SHP77 (cell line): Measurements from ENCODE around the gene CFAP65.

Experiments
- DNase-seq, 2 experiments: peaks; one replicate each; lab custom pipeline; 2025; lab: John Stamatoyannopoulos, UW

The CFAP65 gene

DNA sequence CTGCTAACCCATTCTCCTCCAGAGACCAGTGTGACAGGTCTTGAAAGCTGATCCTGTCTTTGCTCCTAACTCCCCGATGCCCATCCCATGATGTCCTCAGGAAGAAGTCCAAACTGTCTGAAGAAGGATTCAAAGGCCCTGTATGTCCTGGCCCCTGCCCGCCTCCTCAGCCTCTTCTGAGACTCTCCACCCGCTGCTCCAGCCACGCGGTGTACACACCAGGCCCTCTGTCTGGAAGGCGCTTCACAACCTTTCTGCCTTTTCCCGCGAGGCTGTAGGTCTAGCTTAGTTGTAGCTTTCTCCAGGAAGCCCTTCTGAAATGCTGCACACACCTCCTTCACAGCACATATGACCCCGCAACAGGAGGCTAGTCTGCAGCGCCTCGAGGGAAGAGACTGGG, 24.6 kb downstream of the CFAP65 start:
- no peak for DNase-seq

DNA sequence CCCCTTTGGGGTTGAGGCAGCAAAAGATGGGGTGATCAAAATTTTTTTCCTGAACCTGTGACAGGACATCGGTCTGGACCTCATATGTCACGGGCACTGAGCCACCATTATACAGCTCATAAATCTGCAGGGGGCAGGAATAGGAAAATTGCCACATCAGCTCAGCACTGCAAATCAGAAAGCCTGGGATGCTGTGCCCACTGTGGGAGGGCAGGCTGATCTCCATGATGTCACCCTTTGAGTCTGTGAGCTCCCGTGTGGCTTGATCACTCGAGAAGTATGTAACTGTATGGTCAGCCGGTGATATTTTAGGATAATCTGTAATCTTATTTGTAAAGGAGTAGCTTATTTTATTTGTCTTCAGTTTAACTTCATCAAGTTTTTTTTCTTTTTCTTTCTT, 30.4 kb downstream of the CFAP65 start:
- DNase-seq: no peak

DNA sequence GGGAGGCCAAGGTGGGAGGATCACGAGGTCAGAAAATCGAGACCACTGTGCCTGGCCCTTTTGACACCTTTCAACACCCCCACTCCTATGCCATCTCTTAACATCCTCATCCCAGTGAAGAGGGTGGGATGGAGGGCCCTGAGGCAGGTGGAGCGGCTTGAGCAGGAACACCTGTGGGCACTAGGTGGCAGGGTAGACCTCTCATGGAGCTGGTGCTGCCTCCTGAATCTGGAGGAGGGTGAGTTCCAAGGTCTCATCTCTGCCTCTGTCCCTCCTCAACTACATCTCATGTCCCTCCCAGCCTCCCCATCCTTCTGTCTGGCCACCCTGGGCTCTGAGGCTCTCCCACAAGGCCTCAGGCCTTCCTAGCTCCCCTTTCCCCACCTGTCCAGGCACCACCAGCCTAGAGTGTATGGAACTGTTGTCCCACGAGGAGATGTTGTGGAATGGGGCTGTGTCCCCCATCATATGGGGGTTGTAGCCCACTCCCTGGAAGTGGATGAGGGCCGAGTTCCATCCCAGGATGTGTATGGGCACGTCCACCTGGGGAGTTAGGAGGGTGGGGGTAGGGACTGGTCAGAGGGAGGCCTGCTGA, 31.1 kb downstream of the CFAP65 start:
- DNase-seq: peak; percentile 39 to 67

DNA sequence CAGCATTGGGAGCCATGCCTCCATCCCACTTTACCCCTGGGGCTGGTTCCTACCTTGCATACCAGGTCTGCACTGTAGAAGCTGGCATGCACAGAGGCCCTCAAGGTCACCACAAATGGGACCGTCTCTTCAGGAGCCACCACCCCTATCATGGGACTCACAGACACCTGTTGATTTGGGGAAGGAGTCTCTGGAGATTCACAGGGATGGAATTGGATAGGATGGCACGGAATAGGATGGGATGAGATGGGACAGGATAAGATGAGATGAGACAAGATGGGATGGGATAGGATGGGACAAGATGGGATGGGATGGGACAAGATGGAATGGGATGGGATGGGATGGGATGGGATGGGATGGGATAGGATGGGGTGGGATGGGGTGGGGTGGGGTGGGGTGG, 32.0 kb downstream of the CFAP65 start:
- no peak for DNase-seq

DNA sequence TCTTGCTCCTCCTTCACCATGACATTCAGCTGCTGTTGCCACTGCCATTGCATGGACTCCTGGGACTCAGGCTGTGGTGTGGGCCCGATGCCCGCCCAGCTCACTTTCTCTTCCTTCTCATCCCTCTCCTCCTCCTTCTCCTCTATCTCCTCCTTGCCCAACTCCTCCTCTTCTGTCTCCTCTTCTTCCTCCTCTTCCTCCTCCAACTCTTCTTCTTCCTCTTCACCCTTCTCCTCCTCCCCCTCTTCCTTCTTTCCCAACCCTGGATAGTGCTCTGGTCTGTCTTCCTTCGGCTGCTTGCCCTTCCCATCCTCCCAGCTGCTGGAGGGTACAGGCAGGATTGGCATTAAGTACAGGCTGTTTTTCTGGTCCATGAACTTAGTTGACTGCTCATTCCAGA, 37.3 kb downstream of the CFAP65 start:
- no peak for DNase-seq

DNA sequence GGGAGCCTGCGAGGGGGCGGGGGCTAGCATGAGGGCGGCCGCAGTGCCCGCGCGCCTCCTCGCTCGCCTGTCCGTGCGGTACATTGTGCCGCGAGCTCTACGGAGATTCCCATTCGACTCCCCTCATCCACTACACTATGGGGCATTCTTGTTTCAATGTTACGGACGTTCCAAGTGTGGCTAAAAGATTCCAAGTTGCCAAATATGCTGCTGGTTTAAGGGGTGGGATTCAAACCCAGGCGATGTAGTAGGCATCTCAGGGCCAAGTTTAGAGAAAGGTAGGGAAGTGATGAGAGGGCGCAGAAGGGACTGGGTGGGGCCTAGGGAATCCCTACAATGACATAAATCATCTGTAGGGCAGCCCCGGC, 38.1 kb downstream of the CFAP65 start:
- peak in 1 of 2 experiments; percentile 49 for DNase-seq

DNA sequence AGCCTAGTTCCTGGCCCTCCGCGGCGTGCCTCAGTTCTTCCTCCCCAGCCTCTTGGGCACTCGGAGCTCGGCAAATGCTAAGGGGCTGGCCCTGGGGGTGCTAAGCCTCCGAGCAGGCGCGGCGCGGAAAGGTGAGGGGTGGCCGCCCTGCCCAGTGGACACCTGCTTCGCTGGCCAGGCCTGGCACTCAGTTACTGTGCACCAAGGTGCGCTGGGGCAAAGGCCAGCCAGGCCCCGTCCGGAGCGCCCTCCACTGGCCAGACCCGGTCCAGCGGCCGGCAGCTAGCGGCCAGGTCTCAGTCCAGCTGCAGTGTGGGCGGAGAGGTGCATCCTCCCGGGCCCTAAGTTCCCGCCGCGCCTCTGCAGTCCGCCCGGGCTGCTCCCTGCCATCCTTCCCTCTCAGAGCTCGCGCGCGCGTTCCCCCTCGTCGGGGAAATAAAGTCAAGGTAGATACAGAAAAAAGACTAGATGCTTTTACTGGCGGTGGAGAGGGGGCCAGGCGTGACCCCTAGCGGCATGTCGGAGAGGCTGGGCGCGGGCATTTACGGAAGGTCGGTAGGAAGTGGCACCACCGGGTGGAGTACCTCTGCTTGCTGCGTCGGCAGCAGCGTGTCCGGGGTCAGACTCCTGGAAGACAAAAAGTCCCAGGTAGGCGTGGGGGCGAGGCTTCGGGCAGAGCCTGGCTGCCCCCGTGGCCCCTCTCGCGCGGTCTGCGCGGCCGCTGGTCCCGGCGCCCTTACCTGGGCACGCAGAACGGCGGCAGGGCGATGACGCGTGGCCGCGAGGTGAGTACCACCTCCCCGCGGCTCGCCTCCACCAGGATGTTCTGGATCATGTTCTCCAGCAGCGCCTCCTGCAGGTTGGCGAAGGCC, 38.7 kb downstream of the CFAP65 start:
- peak; percentile 80 to 90 for DNase-seq

DNA sequence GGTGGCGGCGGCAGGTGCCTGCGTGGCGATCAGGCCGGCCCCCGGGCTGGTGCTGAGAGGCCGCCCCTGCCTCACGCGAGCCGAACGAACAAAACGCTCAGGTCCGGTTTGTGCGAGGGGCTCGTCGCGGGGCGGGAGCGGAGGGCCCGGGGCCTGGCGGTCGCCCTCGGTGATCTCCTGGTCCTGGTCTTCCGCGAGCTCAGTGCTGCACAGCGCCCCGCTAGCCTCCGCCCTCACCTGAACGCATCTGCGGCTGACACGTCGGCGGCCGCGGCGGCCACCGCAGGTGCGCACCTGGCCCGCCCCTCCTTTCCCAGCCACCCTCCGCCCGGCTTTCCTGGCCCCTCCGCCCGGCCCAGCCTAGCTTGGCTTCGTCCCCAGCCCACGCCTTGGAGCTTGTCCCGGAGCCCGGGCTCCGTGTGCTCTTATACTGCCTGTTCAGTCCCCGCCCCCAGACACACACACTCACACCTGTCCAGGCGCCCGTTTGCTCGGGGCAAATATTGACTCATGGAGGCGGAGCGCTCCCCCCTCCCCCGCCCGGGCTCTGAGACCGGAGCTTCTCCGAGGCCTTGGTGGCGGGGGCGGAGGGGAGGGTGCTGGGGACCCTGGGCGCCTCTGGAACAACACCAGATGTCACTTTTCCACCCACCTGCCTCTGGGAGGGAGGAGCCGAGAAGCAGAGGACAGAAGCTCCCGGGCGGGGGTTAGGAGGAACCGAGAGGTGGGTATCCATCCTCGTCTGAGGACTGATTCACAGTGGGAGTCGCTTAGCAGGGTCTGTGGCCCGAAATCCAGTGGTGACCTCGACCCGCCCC, 39.5 kb downstream of the CFAP65 start:
- peak; percentile 98 to 99 for DNase-seq

DNA sequence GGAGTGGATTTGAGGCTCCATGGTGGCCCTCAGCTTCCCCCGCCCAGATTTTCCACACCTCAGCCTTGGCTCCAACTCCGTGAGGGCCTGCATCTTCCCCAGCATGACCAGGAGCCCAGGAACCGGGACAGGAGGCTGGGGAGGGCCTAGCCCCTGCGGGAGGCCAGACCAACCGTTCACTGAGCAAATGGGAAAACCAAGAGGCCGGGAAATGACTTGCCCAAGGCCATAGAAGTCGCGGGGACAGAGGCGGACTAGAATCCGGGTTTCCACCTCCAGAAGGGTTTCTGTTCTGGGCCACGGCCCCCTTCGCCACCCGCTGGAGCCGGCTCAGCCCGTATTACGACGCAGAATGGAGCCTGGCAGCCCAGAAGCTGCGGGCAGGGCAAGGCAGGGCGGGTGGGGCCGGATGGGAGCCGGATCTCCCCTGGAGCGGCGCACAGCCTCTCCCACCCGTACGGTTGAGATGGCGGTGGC, 40.2 kb downstream of the CFAP65 start:
- no peak for DNase-seq

DNA sequence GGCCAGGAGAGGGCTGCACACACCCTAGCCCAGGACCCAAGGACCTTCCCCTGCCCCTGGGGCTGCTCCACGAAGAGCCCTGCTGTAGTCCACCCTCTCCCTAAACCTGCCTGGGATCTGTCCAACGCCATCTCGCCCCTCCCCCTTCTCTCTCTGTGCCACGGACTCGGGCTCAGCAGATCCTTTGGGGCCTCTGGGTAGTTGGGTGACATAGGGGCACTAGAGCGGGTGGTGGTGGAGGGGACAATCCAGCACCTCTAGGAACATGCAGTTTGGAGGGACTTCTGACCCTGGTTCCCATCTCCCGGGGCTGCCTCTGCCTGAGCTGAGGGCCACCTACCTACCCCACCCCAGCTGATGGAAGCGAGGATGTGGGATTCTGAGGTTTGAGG, 40.8 kb downstream of the CFAP65 start:
- peak in 1 of 2 experiments; percentile 18 for DNase-seq

DNA sequence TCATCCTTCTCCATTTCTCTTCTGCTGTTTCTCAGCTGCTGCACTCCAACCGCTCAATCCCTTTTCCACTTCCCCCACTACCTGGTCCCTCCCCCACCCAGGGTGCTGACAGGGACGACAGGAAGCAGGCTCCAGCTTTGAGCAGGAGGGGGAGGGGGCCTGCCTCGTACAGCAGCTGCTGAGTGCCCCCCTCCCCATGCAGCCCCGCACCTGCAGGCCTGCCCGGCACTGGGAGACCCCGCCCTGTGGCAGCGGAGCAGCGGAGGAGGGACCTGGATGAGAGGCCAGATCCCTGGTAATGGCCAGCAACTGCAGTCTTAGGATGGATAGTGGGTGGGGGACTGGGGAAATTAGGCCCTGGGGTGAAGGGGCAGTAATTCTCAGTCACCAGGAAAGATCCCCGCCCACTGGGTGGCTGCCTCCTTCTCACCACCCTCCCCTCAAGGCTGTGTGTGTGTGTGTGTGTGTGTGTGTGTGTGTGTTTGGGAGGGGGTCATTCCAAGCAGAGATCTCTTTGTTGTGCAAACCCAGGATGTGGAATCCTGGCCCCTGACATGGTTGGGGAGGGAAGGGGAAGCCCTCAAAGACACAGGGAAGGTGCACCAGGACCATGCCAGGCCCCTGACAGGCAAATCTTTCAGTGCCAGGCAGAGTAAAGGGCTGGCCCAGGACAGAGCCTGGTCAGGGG, 41.3 kb downstream of the CFAP65 start:
- DNase-seq: peak; percentile 90 to 95

DNA sequence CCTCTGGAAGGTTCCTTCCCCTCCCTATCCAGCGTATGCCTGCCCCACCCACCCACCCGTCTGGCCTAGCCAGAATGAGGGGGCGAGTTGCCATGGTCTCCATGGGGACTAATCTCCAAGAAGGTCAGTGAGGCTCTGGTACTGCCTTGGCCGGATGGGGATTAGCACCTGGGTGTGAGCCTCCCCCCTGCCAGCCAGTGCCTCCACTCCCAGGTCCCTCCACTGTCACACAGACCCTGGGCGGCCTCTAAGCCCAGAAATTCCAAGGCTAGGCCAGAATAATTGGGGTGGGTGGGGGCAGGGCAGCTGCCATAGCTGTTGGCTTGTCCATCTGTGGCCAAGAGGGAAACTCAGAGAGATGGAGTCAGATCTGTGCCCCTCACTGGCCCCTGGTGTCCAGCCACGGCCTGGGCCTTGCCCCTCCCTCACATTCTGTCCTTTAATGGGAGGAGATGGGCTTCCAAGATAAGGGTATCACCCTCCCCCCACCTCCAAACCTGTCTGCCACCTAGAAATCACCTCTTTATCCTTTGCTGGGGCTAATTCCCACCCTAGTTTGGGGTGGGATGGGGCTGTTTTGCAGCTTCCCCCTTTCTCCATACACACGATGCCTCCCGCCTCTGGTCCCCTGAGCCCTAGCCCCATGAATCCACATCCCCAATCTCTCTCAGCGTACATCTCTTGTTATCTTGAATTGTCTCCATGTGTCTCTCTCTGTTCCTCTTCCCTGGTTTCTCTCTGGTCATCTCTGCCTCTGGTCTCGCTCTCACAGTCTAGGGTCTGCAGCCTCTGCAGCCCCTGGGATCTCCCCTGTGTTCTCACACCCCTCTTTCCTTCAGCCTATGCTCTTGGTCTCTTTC, 42.1 kb downstream of the CFAP65 start:
- peak; percentile 23 to 54 for DNase-seq

DNA sequence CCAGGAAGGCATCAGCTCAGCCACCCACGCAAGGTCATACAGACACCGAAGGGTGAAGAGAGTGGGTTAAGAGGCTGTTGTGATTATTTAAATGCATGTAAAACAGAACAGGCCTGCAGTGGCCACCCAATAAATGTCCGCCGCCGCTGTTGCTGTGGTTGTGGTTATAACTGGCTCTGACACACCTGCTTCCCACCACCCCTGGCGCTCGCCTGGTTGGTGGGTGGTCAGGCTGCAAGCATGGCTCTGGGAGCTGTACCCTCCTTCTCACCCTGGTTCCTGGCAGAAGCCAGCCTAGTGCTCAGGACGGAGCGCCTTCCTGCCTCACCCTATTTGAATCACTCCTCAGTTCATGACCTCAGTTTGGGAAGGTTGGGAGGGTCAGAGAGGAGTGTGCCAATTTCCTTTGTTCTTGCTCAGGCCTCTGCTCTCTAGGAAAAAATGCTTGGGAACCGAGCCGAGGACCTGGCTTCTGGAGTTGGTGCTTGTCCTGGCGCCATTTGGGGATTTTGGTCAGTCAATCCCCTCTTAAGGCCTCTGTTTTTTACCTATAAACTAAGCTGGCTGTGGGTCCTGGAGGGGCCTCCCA, 42.8 kb downstream of the CFAP65 start:
- peak; percentile 36 to 55 for DNase-seq

DNA sequence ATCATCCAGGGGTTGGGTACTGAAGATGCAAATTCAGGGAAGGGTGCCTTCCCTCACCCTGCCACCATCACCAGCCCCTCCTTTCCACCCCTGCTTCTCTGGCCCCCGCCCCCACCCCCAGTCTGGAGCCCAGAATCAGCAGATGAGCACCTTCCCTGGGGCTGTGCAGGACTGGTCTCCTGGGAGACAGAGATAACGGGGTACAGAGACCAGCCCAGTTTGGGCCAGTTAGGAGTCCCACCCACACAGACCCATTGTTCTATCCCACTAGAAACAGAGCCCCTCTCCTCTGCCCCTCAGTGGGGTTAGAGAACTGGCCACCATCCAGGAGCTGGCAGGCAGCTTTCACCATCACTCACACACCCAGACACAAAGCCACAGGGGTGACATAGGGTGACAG, 43.6 kb downstream of the CFAP65 start:
- peak; percentile 76 to 85 for DNase-seq

DNA sequence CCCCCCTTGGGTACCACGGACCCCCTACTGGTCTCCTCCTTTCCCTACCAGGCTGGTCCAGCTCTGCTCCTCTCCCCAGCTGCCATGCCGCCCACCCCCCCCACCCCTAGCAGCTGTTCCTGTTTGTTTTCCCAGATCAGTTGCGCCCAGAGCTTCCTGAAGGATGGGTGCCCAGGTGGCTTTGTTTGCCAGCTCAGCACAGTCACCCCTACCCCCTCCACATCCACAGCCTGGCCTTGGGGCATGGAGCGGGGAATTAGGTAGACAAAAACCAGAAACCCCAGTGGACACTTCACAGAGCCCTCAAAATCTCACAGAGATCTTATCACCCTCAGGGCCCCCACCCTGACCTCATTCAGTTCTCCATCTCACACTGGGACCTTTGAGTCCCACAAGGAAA, 44.4 kb downstream of the CFAP65 start:
- DNase-seq: peak; percentile 89 to 91

DNA sequence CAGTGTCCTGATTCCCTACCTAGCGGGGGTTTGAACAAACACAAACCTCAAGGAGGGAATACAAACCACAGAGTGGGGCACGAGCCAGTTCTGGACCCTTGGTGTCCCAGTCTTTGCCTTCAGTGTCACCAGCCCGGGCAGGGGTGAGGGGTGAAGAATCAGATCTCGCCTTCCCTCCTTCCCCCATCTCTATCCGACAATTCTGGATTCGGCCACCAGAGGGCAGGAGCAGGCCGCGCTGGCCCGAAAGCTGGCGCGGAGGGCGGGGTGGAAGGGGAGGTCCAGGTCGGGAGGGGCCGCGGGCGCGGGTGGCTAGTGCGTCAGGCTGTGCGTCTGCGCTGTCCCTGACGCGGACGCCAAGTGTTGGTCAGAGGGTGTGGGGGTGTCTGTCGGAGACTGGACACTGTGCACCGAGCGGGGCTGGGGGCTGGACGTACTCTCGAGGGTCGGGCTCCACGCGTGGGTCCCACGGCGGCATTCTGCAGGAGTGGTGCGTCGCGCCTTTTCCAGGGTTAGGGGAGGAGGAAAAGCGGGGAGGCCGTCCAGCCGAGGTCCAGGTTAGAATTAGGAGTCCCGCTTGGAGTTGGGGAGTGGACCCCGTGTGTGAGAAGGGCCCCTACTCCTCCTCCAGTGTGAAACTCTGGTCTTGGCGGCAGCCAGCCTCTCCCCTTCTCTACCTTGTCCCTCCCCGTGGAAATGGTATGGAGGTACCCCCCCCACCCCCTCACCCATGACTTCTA, 45.2 kb downstream of the CFAP65 start:
- peak; percentile 89 to 92 for DNase-seq

DNA sequence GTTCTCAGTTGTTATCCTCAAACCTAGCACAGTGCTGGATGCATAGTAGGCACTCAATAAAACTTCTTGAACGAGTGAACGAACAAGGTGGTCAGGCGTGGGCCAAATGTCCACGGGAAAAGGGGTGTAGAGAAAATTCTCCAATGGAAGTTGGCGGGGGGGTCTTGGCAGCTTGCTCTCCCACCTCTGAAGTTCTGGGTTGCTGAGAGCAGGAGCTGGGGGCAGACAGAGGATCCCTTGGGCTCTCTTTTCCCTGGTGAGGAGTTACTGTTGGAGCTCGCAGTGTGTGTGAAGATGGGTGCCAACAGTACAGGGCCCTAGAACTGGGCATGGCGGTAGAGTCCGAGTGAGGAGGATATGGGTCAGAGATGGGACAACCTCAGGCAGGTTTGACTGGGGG, 45.8 kb downstream of the CFAP65 start:
- DNase-seq: no peak

DNA sequence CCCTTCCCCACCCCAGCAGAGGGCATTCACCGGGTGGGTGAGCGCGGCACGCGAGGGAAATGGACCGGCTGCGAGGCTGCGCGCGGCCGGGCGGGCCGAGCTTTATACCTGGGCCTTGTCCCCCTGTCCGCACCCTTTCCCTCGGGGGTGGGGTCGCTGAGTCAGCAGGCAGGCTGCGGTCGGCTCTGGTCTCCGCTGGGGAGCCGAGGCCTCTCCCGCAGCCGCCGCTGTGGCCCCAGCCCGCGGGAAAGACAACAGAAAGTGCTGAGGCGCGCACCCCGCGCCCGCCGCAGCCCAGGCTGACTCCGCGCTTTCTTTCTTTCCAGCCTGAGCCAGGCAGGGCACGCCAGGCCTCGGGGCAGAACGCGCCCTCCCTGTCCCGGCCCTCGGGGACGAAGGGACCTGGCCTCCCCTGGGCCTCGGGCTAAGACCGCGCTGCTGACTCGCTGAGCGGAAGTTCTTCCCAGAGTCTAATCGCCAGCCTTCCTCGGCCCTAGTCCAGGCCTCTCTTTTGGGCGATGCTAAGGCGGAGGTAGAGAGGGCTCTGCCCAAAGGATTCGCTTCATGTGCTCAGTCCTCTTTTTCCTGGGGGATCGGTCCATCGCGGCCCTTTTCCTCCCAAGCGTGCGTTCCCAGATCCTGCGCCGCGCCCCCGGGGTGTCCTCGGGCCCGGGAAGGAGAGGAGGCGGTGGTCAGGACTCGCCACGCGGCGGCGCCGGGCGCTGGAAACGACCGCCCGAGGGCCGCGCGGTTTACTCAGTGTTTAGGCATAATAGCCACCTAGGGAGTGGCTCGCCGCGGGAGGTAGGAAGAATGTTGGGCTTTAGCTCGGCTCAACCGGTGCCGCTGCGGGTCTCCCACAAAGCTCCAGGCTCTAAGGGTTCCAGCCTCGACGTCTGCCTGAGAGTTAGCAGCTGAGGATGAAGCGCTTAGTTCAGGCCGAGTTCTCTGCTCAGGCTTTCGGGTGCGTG, 47.7 kb downstream of the CFAP65 start, which contains the start of gene CRYBA2:
Gene CRYBA2, minus strand, starts transcription at position 78 of the 971 bp plus-strand sequence. CDS start 246 bp downstream, outside the sequence.
- peak; percentile 59 to 66 for DNase-seq
